DND-41 (cell line): Measurements from ENCODE around the gene SYTL2.

Experiments used
- ATAC-seq: fragments of 200-7000 bp; cut with Tn5 transposase; 3 replicates; pipeline ENCODE4 v1.9.1; 2021; ENCODE audit warnings: low read depth; ENCODE audit not compliant: insufficient read depth
- DNase-seq: peaks from one replicate; pipeline ENCODE4 v3.0.0-alpha.2; 2020
- H2AFZ ChIP-seq: 2 replicates; pipeline ENCODE4 v1.6.0; 2012; ENCODE audit warnings: low read depth, low read length
- H3K27ac ChIP-seq: 2 replicates; pipeline ENCODE4 v1.5.1; 2012; ENCODE audit warnings: low read length, inconsistent platforms
- H3K27me3 ChIP-seq: fragments of 200-600 bp; sonication (generic); 2 replicates; pipeline ENCODE4 v1.6.0; 2012; ENCODE audit warnings: low read length, mild to moderate bottlenecking, inconsistent platforms; ENCODE audit not compliant: insufficient read depth, poor library complexity
- H3K36me3 ChIP-seq: 2 replicates; pipeline ENCODE4 v1.5.1; 2012; ENCODE audit warnings: low read length, inconsistent platforms; ENCODE audit not compliant: insufficient read depth
- H3K4me1 ChIP-seq: 2 replicates; pipeline ENCODE4 v1.5.1; 2012; ENCODE audit warnings: mild to moderate bottlenecking, low read length; ENCODE audit not compliant: insufficient read depth
- H3K4me2 ChIP-seq: 2 replicates; pipeline ENCODE4 v1.6.0; 2012; ENCODE audit warnings: mild to moderate bottlenecking, moderate library complexity, low read length, inconsistent platforms; ENCODE audit not compliant: insufficient read depth
- H3K4me3 ChIP-seq, 2 experiments: fragments of 200-600 bp in 1 of 2; shearing (Covaris generic) in 1 of 2; 2 replicates each; pipeline ENCODE4 v1.5.1; 2012 to 2016; ENCODE audit warnings: inconsistent platforms in 2 of 2, low read length in 2 of 2, mild to moderate bottlenecking in 2 of 2, low read depth in 1 of 2, moderate library complexity in 1 of 2
- H3K79me2 ChIP-seq: 2 replicates; pipeline ENCODE4 v1.6.0; 2012; ENCODE audit warnings: low read length, inconsistent platforms; ENCODE audit not compliant: insufficient read depth
- H3K9ac ChIP-seq: 2 replicates; pipeline ENCODE4 v1.6.0; 2012; ENCODE audit warnings: low read depth, mild to moderate bottlenecking, inconsistent platforms, low read length, moderate library complexity
- H3K9me3 ChIP-seq: 2 replicates; pipeline ENCODE4 v1.5.1; 2012; ENCODE audit warnings: low read length, moderate library complexity, mild to moderate bottlenecking, inconsistent platforms; ENCODE audit not compliant: insufficient read depth, severe bottlenecking
- H4K20me1 ChIP-seq: 2 replicates; pipeline ENCODE4 v1.6.0; 2012; ENCODE audit warnings: low read length; ENCODE audit not compliant: insufficient read depth
- CTCF ChIP-seq: IDR thresholded peaks from 2 replicates; pipeline ENCODE4 v1.5.1; 2012; ENCODE audit warnings: borderline replicate concordance, low read length, moderate library complexity, mild to moderate bottlenecking; ENCODE audit not compliant: poor library complexity, severe bottlenecking; ENCODE audit errors: extremely low read depth
- EZH2 ChIP-seq: IDR thresholded peaks from 3 replicates; pipeline ENCODE4 v1.6.1; 2012; ENCODE audit warnings: borderline replicate concordance, low read depth, mild to moderate bottlenecking, moderate library complexity, low read length, inconsistent platforms; ENCODE audit not compliant: severe bottlenecking

Gene SYTL2

GRCh38 chr11:85819441-85819840 lies 8.5 kb upstream of the SYTL2 start:
- Histone ChIP-seq H3K9ac (no peak overlapping the region), H2AFZ (no peak overlapping the region), H3K27me3 (peaks cover 44% of the 10 kb centered on the region), H3K36me3 (no peaks in the 10 kb centered on the region), H3K79me2 (no peaks in the 10 kb centered on the region), H3K9me3 (no peaks in the 10 kb centered on the region), H3K4me2 (no peak overlapping the region), H4K20me1 (peaks cover 9% of the 10 kb centered on the region; the same call in 1 of the 2 replicates), H3K27ac (no peak overlapping the region), H3K4me1 (peaks cover 9% of the 10 kb centered on the region; the same call in 1 of the 2 replicates), H3K4me3 (no peak overlapping the region)
- TF ChIP-seq EZH2 (no peak), CTCF (no peak)
- ATAC-seq (no peak), DNase-seq (no peak)

- H3K9ac ChIP-seq = no peak overlapping the region
- TF ChIP-seq CTCF = no peak
- TF ChIP-seq EZH2 = no peak
- no peaks in the 10 kb centered on the region for H3K4me1 ChIP-seq
- no peak overlapping the region for H3K27ac ChIP-seq
- no peak overlapping the region for H3K4me2 ChIP-seq
- no peak for ATAC-seq
- no peak overlapping the region for H2AFZ ChIP-seq
- no peaks in the 10 kb centered on the region for H3K36me3 ChIP-seq
- H4K20me1 ChIP-seq = peaks cover 4% of the 10 kb centered on the region; the same call in 1 of the 2 replicates
- no peaks in the 10 kb centered on the region for H3K9me3 ChIP-seq
- peaks cover 33% of the 10 kb centered on the region for H3K27me3 ChIP-seq
- H3K79me2 ChIP-seq = no peaks in the 10 kb centered on the region
- no peak for DNase-seq
- H3K4me3 ChIP-seq = no peak overlapping the region
Observed at GRCh38 chr11:85815186-85815931, 4.4 kb upstream of the SYTL2 start.

- Histone ChIP-seq H4K20me1 (peaks cover 9% of the 10 kb centered on the region), H3K79me2 (no peaks in the 10 kb centered on the region), H3K9me3 (no peaks in the 10 kb centered on the region), H2AFZ (no peak overlapping the region), H3K27me3 (peaks cover 30% of the 10 kb centered on the region), H3K9ac (no peak overlapping the region), H3K36me3 (no peaks in the 10 kb centered on the region), H3K4me3 (no peak overlapping the region), H3K4me1 (no peaks in the 10 kb centered on the region), H3K4me2 (no peak overlapping the region), H3K27ac (no peak overlapping the region)
- DNase-seq (no peak), ATAC-seq (no peak)
- no peak for TF ChIP-seq EZH2
Observed at GRCh38 chr11:85813721-85814120, 2.8 kb upstream of the SYTL2 start.

GRCh38 chr11:85811624-85812023 lies 683 bp upstream of the SYTL2 start:
- Histone ChIP-seq H4K20me1 (peaks cover 13% of the 10 kb centered on the region), H3K79me2 (no peaks in the 10 kb centered on the region), H3K4me2 (no peak overlapping the region), H3K9me3 (no peaks in the 10 kb centered on the region), H3K27ac (no peak overlapping the region), H2AFZ (no peak overlapping the region), H3K27me3 (peaks cover 31% of the 10 kb centered on the region), H3K4me3 (no peak overlapping the region), H3K36me3 (no peaks in the 10 kb centered on the region), H3K9ac (no peak overlapping the region), H3K4me1 (no peaks in the 10 kb centered on the region)
- no peak for TF ChIP-seq CTCF
- ATAC-seq = no peak
- DNase-seq = no peak
